HG02759 (cell line): ENCODE results near the gene CDK18.

ENCODE experiments used
- ATAC-seq: cut with Tn5 transposase; IDR thresholded peaks from one replicate; pipeline ENCODE4 v1.9.1; 2021; ENCODE audit warnings: mild to moderate bottlenecking, moderate library complexity; ENCODE audit not compliant: unreplicated experiment

CDK18 gene

GRCh38 chr1:205567716-205568115 lies 63.2 kb downstream of the CDK18 start:
- ATAC-seq = no peak

DNA sequence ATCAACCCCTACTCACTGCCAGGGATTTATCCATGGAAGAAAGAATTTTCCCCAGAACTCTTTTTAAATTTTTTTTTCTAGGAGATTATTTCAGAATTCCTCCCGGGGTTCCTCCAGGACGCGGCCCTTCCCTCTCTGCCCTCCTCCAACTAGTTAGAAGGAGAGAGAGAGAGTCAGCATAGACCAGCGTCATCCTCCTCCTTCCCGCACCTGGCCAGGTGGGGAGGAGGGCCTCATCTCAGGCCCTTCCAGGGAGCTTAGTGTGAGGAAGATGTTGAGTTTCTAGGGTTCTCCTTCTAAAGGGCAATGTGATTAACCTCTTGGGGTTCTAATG lies 63.6 kb downstream of the CDK18 start:
- ATAC-seq = no peak

DNA sequence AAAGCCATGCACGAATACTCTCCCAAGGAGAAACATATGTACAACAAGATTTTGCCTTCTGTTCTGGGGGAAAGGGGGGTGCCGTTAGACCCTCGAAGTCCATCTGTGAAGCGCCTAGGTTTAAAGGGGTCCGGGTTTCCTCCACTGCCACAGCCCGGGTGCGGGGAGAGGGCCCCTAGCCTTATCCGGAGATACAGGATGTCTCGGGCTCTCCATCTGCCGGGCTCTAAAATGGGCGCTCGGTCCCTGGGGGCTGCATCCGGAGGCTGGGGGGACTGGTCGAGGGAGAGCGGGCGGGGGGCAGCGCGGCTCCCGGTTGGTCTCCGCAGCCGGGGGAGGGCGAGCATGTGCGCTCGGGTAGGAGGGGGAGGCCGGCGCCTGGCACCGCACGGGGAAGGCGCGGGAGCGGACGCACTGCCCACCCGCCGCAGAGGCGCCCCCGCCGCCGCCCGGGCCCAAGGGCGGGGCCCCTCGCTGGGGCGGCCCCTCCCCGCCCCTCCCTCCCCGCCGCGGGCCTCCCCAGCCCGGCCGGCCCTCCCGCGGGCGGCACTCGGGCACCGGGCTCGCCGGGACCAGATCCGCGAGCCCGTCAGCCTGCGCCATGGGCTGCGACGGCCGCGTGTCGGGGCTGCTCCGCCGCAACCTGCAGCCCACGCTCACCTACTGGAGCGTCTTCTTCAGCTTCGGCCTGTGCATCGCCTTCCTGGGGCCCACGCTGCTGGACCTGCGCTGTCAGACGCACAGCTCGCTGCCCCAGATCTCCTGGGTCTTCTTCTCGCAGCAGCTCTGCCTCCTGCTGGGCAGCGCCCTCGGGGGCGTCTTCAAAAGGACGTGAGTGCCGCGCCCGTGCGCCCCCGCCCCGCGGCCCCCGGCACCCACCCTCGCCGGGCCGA lies 64.2 kb downstream of the CDK18 start:
- no peak for ATAC-seq

DNA sequence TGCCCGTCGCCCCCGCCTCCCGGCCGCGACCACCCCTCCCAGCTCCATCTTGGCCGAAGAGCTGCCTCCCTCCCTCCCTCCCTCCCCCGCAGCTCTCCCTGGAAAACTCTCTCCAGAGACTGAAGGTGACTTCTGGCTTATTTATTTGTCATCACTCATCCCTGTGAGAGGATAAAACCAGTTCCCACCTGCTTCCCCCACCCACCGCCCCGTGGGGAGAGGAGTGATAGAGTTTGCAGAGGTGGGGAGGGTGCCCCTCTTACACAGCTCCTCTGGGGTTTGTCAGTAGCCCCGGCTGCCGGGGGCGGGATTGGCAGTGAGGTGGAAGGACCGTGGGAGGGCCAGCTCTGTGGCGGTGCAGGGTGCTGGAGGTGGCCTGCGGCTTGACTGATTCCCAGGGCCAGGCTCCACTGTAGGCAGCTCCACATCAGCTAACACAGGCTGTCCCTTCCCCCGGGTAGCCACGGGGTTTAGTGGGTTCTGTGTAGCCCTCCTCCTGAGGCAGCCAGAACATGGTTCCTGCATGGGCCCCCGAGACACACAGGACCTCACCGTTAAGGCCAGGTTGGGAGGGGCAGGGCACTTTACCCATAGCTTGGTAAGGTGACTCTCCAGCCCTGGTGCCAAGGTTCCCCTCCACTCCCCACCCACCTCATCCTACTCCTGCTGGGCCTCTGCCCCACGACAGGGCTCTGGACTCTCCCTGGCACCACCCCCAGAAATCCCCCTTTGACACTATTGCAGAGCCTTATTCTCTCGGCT lies 65.1 kb downstream of the CDK18 start:
- ATAC-seq = no peak

- no peak for ATAC-seq
Observed at GRCh38 chr1:205570173-205570501, 65.7 kb downstream of the CDK18 start.

DNA sequence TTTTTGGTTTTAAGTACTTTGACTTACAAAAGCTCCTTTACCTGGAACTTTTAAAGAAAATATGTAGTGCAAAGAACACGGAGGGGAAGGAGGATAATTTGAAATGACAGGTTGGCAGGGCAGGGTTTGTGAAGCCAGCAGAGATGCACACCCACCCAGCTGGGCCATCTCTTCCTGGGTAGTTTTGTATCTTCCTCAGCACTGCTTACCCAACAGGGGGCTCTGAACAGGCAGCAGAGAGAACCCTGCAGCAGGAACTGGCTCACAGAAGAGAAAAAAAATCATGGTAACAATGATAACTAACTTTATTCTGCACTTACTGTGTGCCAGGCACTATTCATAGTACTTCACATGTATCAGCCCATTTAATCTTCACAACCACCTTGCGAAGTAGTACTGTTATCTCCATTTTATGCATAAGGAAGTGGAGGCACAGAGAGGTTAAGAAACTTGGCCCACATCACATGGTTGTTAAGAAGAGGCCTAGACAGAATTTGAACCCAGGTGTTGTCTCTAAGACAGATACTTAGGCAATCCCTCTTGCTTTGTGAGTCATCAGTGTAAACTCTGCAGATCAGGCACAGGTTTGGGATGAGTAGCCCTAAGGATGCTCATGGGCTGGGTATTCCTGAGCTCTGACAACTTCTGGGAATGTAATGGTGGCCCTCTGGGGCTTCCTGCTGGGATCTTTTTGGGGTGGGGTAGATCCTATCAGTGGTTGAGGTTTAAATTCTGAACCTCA lies 66.5 kb downstream of the CDK18 start:
- no peak for ATAC-seq

DNA sequence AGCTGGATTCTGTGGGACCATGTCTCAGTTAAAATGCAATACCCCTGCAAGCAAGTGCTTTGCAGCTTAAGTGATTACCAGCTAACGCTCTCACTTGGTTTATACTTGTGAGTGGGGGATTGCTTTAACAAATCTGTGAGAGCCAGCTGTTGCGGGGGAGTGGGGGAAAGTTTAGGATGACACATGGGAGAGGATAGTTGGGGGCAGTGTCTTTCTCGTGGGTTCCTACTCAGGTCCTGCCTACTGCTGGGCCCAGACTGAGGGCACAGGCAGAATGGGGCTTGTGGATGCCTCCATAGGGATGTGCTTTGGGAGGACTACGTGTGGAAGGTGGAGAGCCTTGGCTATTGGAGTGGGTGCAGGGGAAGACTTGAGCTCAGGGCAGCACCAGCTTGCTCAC lies 67.3 kb downstream of the CDK18 start:
- ATAC-seq = no peak

DNA sequence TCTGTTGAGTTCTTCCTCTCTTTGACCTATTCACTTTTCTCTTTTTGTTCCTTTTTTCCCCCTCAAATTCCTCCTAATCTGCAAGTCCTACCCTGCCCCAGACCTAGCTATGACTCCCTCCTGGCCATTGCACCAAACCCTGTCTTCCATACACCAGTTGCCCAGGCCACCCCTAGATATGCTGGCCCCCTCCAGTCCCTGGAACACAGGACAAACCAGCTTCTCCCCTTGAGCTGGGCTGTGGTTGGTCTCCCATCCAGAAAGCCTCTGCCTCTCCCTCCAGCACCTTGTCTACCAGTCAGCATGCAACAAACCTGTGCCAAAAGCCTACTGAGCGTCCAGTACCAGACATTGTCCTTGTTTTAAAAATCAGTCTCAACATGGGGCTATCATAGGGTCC lies 68.0 kb downstream of the CDK18 start:
- no peak for ATAC-seq

GRCh38 chr1:205575294-205575885 lies 70.9 kb downstream of the CDK18 start:
- no peak for ATAC-seq

DNA sequence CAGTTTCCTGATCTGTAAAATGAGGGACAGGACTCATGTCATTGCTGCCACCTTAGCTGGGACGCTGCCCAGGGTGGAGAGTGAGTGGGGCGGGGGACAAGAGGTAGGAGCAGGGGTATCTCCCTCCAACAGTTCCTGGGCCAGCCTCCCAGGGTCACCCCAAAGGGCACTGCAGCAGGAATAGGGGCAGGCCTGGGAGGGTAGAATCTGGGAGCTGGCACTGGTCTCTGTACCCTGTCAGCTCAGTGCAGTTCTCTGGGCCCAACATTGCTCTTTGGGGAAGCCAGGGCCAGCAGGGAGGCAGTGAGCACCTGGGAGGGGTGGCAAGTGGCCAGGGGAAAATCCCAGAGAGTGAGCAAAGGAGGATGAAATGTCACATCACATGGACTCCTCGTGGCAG lies 71.5 kb downstream of the CDK18 start:
- no peak for ATAC-seq

- no peak for ATAC-seq
Observed at GRCh38 chr1:205576805-205577761, 72.6 kb downstream of the CDK18 start.

- ATAC-seq = no peak
Observed at GRCh38 chr1:205577874-205578658, 73.6 kb downstream of the CDK18 start.

DNA sequence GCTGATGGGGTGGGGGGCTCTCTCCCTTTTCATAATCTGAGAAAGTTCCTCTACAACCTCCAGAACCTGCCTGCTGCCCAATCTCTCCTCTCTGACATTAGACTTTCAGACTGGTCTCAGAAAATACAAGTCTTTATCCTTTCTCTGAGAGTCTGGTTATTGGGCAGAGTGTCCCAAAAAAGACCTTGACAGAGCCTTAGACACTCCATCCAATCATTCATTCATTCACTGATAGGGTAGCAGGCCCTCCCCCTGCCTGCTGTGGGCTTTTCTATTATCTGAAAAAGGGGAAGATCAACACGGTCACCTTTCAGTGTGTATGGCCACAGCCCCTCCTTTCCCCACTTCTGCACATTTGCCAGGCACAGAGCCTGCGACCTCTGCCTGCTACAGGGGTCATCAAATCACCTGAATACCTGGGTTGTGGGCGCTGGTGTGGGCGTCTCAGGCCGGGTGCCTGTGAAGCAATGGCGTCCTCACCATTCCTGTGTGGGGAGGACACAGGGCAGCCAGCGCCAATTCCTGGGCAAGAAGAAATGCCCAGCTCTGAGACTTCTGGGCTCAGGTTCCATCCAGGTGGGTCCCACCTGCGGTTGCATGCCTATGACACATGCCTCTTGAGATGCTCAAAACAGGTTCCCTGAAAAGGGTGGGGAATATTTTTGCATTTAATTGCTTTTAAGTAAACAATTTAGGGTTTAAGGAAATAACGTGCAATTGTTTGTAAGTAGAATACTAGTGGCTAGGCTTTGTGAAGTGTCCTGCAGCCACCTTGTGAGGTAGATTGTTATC lies 74.5 kb downstream of the CDK18 start:
- ATAC-seq = no peak

- no peak for ATAC-seq
Observed at GRCh38 chr1:205579711-205580110, 75.2 kb downstream of the CDK18 start.

DNA sequence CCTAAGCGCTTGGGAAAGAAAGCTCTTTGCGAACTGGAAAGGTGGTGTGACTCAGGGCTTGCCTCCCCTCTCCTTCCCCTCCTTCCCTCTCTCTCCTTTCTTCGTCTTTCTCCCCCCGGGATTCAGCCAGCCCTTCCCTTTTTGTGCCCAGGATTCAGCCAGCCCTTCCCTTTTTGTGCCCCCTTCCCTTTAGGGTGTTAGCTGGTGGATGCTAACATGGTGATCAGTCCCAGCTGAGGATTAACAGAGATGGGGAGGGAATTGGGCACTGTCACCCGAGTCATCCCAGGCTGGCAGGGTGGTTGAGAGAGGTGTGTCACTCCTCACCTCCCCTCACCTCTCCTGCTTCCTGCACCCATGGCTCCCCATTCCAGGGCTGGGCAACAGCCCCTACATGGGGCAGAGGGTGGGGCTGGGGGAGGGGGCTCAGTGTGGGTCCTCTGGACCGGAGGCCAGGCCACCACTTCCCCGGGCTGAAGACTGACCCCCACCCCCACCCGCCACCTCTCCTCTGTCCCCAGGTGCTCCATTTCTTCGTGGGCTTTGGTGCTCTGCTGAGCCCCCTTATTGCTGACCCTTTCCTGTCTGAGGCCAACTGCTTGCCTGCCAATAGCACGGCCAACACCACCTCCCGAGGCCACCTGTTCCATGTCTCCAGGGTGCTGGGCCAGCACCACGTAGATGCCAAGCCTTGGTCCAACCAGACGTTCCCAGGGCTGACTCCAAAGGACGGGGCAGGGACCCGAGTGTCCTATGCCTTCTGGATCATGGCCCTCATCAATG lies 75.9 kb downstream of the CDK18 start:
- no peak for ATAC-seq

DNA sequence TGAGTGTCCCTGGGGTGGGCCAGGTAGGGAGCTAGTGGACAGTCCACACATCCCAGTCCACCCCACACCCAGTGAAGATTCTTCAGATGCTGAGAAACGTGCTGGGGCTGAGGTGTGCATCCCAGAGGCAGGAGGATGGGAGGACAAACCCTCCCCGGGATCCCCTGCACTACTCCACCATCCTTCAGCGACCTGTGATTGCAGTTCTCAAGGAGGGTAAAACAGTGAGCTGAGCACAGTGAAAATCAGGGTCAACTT lies 76.4 kb downstream of the CDK18 start:
- ATAC-seq = no peak

DNA sequence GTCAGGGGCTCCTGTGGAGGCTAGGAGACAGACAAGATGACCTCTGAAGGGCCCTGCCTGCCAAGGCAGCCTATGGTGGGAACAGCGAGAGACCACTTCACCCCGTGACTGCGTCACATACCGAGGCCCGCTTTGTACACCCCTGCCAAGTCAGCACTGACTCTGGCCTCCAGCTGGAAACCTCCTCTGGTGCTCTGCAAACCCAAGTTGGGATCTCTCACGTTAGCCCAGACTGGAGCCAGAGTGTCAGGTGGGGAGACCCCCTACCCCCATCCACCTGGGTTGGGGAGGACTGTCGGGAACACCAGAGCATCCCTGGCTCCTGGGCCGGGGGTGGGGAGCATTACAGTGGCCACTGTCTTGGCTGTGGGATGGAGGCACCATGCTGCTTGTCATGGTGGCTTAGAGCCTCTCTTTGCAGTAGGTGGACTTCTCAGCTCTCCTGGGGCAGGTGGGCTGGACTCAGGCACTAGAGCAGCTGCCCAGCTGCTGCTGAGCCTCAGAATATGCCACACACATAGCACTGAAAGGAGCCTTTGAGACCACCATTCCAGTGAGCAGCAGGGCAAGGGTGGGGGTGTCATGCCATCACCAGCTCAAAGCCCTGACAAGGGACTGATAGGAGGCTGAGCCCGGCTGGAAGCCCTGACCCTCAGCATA lies 77.0 kb downstream of the CDK18 start:
- ATAC-seq = no peak

DNA sequence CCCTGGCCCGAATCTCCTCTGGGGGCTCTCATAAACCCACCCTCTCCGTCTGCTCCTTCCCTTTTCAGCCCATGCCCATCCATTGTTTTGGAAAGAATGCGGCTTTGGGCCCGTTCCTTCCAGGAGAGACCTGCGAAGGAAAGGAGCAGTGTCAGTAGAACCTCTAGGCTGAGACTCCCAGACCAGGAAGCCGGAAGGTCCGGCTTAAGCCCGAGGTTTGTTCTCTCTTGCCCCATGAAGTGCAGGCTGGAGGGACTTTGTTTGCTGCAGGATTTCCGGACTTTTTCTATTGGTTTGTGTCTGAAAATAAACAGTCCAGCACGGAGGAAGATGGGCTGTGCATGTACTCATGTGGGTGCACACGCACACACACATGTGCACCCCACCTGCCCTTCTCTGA lies 77.6 kb downstream of the CDK18 start:
- ATAC-seq = no peak
